Keratinocyte (primary cell): Measurements from ENCODE around the gene GLI3. TPM values are rescaled to one million over a fixed set of nuclear protein-coding genes. Genes with fewer than 3 reads are reported as not detected.

Experiments used
- DNase-seq: peaks from one replicate; pipeline ENCODE4 v3.0.0-alpha.2; 2011; ENCODE audit warnings: low read depth, missing footprints, low spot score
- FAIRE-seq: peaks from 2 replicates; lab custom pipeline; 2011; peaks lifted over from hg19 to GRCh38; lab: Jason Lieb, UNC
- H2AFZ ChIP-seq: 2 replicates; pipeline ENCODE4 v1.6.0; 2012; ENCODE audit warnings: low read length, control low read depth, inconsistent platforms; ENCODE audit not compliant: control insufficient read depth
- H3K27ac ChIP-seq: 2 replicates; pipeline ENCODE4 v1.5.1; 2011; ENCODE audit warnings: low read length; ENCODE audit not compliant: control insufficient read depth, insufficient read depth
- H3K27me3 ChIP-seq: 3 replicates; pipeline ENCODE4 v1.6.0; 2011; ENCODE audit warnings: low read length; ENCODE audit not compliant: control insufficient read depth, insufficient read depth; ENCODE audit errors: extremely low read depth
- H3K36me3 ChIP-seq, 2 experiments: 2 replicates in 1 of 2; 3 replicates in 1 of 2; pipeline ENCODE4 v1.5.1; 2011; ENCODE audit warnings: low read length in 2 of 2, mild to moderate bottlenecking in 1 of 2; ENCODE audit not compliant: control insufficient read depth in 2 of 2, insufficient read depth in 2 of 2; ENCODE audit errors: extremely low read depth in 1 of 2
- H3K4me1 ChIP-seq: 3 replicates; pipeline ENCODE4 v1.5.1; 2011; ENCODE audit warnings: low read length; ENCODE audit not compliant: control insufficient read depth, insufficient read depth; ENCODE audit errors: extremely low read depth
- H3K4me2 ChIP-seq: 3 replicates; pipeline ENCODE4 v1.6.0; 2011; ENCODE audit warnings: low read depth, low read length; ENCODE audit not compliant: control insufficient read depth, insufficient read depth; ENCODE audit errors: extremely low read depth
- H3K4me3 ChIP-seq, 3 experiments: fragments of 200-600 bp in 1 of 3; sonication (generic) in 1 of 3; 2 replicates in 2 of 3; 3 replicates in 1 of 3; pipeline ENCODE4 v1.5.1; 2011 to 2016; ENCODE audit warnings: low read length in 3 of 3, mild to moderate bottlenecking in 3 of 3, control low read depth in 2 of 3, inconsistent platforms in 1 of 3, low read depth in 1 of 3, mixed read lengths in 1 of 3, mixed run types in 1 of 3, moderate library complexity in 1 of 3; ENCODE audit not compliant: control insufficient read depth in 2 of 3, insufficient read depth in 2 of 3; ENCODE audit errors: extremely low read depth in 1 of 3
- H3K79me2 ChIP-seq: 2 replicates; pipeline ENCODE4 v1.6.0; 2012; ENCODE audit warnings: low read length; ENCODE audit not compliant: control insufficient read depth, insufficient read depth
- H3K9ac ChIP-seq: 3 replicates; pipeline ENCODE4 v1.6.0; 2011; ENCODE audit warnings: low read length; ENCODE audit not compliant: control insufficient read depth, insufficient read depth; ENCODE audit errors: extremely low read depth
- H3K9me1 ChIP-seq: 3 replicates; pipeline ENCODE4 v1.6.0; 2011; ENCODE audit warnings: low read length; ENCODE audit not compliant: control insufficient read depth, insufficient read depth; ENCODE audit errors: extremely low read depth
- H3K9me3 ChIP-seq: 2 replicates; pipeline ENCODE4 v1.5.1; 2012; ENCODE audit warnings: low read depth, low read length; ENCODE audit not compliant: control insufficient read depth
- H4K20me1 ChIP-seq: 3 replicates; pipeline ENCODE4 v1.6.0; 2011; ENCODE audit warnings: low read length; ENCODE audit not compliant: control insufficient read depth, insufficient read depth; ENCODE audit errors: extremely low read depth
- EZH2 ChIP-seq: IDR thresholded peaks from one replicate; pipeline ENCODE4 v1.6.1; 2012; ENCODE audit warnings: inconsistent platforms, mild to moderate bottlenecking, low read length, moderate library complexity
- dilution Hi-C: fragments of 300-500 bp; cut with MboI; formaldehyde crosslinking; loops from one replicate; pipeline ENCODE4 v1.7.0; 2020; ENCODE audit warnings: low sequenced_read_pairs; ENCODE audit not compliant: extremely low pct_ligation_motif_present
- polyA plus RNA-seq, 5 experiments: library from polyadenylated mRNA; depleted of rRNA in 3 of 5; stranded (reverse) in 3 of 5; stranded (forward) in 1 of 5; unstranded in 1 of 5; fragments of >200 nt; gene quantifications; 1 replicate in 1 of 5; 2 replicates in 3 of 5; 3 replicates in 1 of 5; pipeline versions ENCODE4 v1.2.1 to v1.2.3, GENCODE V29; 2011 to 2012; ENCODE audit warnings: missing spikeins in 2 of 5, low read depth in 1 of 5, low replicate concordance in 1 of 5
- TF ChIP-seq, protein P1 (sequence below), 3 experiments: IDR thresholded peaks in 1 of 3; conservative IDR thresholded peaks in 1 of 3; optimal IDR thresholded peaks in 1 of 3; 2 replicates in 2 of 3; 3 replicates in 1 of 3; pipeline versions ENCODE3 to v1.5.1; 2011; ENCODE audit warnings: low read length in 3 of 3, mild to moderate bottlenecking in 3 of 3, moderate library complexity in 2 of 3, control low read depth in 1 of 3, inconsistent platforms in 1 of 3; ENCODE audit not compliant: insufficient read depth in 2 of 3; ENCODE audit errors: extremely low read depth in 1 of 3

The GLI3 gene
- polyA plus RNA-seq, 1 donor (not counting 4 experiments of a cell fraction or from before 2014, with no cell fraction given), result 3.6 TPM

DNA sequence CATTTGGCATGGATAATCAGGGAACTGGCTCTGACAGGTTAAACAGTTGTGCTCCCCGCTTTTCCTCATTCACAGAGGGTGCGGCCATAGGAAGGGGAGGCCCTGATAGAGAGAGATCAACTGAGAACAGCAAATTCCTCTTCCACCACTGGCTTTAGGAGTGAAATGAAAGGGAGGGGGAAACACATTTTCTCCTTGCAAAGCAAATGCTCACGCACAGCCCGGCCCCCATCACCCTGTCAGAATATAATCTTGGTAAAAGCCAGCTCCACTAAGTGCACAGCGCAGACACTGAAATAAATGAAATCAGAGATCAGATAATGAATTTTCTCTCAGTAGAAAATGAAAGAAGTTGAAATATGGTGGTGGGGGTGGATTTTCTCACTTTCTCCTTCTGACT, 187.2 kb downstream of the GLI3 start:
- Histone ChIP-seq H3K4me2 (no peak overlapping the region), H3K27me3 (no peaks in the 10 kb centered on the region), H3K9ac (no peak overlapping the region), H2AFZ (no peak overlapping the region), H3K79me2 (no peaks in the 10 kb centered on the region), H3K4me3 (no peak overlapping the region), H3K36me3 (peaks cover 2 to 6% of the 10 kb centered on the region in 2 experiments), H3K9me3 (no peaks in the 10 kb centered on the region), H3K9me1 (no peaks in the 10 kb centered on the region), H3K4me1 (no peaks in the 10 kb centered on the region), H4K20me1 (no peaks in the 10 kb centered on the region), H3K27ac (no peak overlapping the region)
- FAIRE-seq (no peak), DNase-seq (no peak)
- TF ChIP-seq EZH2, result no peak
- dilution Hi-C loops, result no loop called here

DNA sequence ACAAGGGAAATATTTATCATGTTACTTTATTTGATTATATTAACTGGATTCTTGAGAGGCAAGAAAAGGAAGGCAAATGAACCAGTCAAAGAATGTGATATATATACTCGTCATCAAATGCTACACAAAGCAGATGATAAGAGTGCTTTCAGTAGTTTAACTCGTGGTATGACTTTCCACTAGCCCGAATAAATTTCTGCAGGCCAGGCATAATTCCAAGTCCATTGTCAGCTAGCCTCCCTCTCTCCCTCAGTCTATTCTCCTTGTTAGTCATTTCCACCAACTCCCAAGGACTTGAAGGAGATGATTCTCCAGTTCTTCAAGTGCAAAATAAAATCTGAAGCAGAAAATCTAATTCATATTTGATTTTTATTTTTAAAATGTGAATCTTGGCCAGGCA, 190.5 kb downstream of the GLI3 start:
- H3K9ac ChIP-seq, result no peak overlapping the region
- no peaks in the 10 kb centered on the region for H3K79me2 ChIP-seq
- H3K9me3 ChIP-seq, result no peaks in the 10 kb centered on the region
- H3K36me3 ChIP-seq, result peaks cover 5 to 6% of the 10 kb centered on the region in 2 experiments
- H3K4me1 ChIP-seq, result no peaks in the 10 kb centered on the region
- FAIRE-seq, result no peak
- dilution Hi-C loops, result no loop called here
- DNase-seq, result no peak
- H3K27ac ChIP-seq, result no peak overlapping the region
- TF ChIP-seq EZH2, result no peak
- TF ChIP-seq, protein P1, sequence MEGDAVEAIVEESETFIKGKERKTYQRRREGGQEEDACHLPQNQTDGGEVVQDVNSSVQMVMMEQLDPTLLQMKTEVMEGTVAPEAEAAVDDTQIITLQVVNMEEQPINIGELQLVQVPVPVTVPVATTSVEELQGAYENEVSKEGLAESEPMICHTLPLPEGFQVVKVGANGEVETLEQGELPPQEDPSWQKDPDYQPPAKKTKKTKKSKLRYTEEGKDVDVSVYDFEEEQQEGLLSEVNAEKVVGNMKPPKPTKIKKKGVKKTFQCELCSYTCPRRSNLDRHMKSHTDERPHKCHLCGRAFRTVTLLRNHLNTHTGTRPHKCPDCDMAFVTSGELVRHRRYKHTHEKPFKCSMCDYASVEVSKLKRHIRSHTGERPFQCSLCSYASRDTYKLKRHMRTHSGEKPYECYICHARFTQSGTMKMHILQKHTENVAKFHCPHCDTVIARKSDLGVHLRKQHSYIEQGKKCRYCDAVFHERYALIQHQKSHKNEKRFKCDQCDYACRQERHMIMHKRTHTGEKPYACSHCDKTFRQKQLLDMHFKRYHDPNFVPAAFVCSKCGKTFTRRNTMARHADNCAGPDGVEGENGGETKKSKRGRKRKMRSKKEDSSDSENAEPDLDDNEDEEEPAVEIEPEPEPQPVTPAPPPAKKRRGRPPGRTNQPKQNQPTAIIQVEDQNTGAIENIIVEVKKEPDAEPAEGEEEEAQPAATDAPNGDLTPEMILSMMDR (optimal IDR thresholded peaks at IDR 0.05 in 1 of 3, IDR thresholded peaks at IDR 0.05 in 1 of 3, conservative IDR thresholded peaks at IDR 0.05 in 1 of 3; ENCODE audit: extremely low read depth in 1 of 3, insufficient read depth in 2 of 3, low read length in 3 of 3), result no peak
- H3K4me3 ChIP-seq, result no peak overlapping the region
- no peak overlapping the region for H3K4me2 ChIP-seq
- no peaks in the 10 kb centered on the region for H4K20me1 ChIP-seq
- no peaks in the 10 kb centered on the region for H3K9me1 ChIP-seq
- no peak overlapping the region for H2AFZ ChIP-seq
- no peaks in the 10 kb centered on the region for H3K27me3 ChIP-seq

DNA sequence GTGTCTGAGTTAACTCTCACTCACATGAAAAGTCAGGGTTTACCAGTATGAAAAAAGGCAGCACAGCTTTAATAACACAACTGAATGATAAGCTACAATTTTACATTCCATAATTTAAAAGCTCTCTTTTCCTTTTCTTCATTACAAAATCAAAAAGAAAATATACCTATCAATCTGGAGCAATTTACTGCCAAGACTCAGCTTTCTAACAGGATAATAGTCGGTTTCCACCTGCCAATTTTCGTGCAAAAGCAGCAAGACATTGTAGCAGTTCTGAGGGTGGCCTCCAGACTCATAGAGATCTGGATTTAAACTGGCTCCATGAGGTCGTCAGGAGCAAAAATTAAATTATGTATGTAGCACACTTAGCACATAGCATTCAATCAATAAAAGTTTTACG, 191.0 kb downstream of the GLI3 start:
- H4K20me1 ChIP-seq, result no peaks in the 10 kb centered on the region

More for the DNA sequence above, 191.0 kb downstream of the GLI3 start:
- Histone ChIP-seq H3K9me1 (no peaks in the 10 kb centered on the region), H3K36me3 (peaks cover 5 to 6% of the 10 kb centered on the region in 2 experiments), H3K27me3 (no peaks in the 10 kb centered on the region), H3K4me1 (no peaks in the 10 kb centered on the region), H3K9me3 (no peaks in the 10 kb centered on the region), H3K9ac (no peak overlapping the region), H3K4me3 (no peak overlapping the region), H3K27ac (no peak overlapping the region), H3K79me2 (no peaks in the 10 kb centered on the region), H3K4me2 (no peak overlapping the region), H2AFZ (no peak overlapping the region)
- dilution Hi-C loops, result no loop called here
- no peak for DNase-seq
- TF ChIP-seq, protein P1 (optimal IDR thresholded peaks at IDR 0.05 in 1 of 3, IDR thresholded peaks at IDR 0.05 in 1 of 3, conservative IDR thresholded peaks at IDR 0.05 in 1 of 3; ENCODE audit: extremely low read depth in 1 of 3, insufficient read depth in 2 of 3, low read length in 3 of 3), result no peak
- no peak for TF ChIP-seq EZH2
- no peak for FAIRE-seq
